ENCODE data around the gene HIC2. TPM values are rescaled to one million over a fixed set of nuclear protein-coding genes. Genes with fewer than 3 reads are reported as not detected.
"Not testable (repeated sequence)": the region's sequence is repeated elsewhere in the genome, so short reads cannot be mapped to it uniquely, and the experiment has no call there.

Gene HIC2
- total and polyA plus RNA-seq, 4 experiments from 2014 or later = 0.21 to 10.6 (median 4.9) TPM

DNA sequence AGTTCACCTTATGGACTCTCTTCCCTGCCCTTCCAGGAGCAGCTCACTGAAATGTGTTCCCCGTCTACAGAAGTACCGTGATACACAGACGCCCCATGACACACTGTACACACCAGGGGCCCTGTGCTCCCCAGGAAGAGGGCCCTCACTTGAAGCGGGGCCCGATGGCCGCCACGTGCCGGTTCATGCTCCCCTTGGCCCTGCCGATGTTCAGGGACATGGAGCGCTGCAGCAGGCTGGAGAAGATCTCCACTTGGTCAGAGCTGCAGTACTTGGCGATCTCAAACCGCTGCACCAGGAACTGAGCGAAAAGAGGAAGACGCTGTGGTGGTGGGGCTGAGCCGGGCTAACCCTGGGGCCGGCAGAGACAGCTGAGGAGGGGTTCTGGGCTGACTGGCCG, 70.6 kb downstream of the HIC2 start:
- H3K9me3 ChIP-seq (ENCODE audit: control insufficient read depth in 1 of 2, low read length in 2 of 2); H3K4me3 Mint-ChIP-seq; H3K9me3 Mint-ChIP-seq; H3K27ac Mint-ChIP-seq; CTCF ChIA-PET (ENCODE audit: partially characterized antibody); H3K27me3 Mint-ChIP-seq; H3K4me1 Mint-ChIP-seq; DNase-seq; H3K4me1 ChIP-seq (ENCODE audit: insufficient read depth, low read length); POLR2A ChIA-PET (ENCODE audit: partially characterized antibody); H3K36me3 ChIP-seq (ENCODE audit: insufficient read depth, low read length); H3K36me3 Mint-ChIP-seq; H3K27me3 ChIP-seq (ENCODE audit: insufficient read depth, low read length); intact Hi-C loops (cut with micrococcal nuclease); H3K27ac ChIP-seq (ENCODE audit: low read depth, low read length); H3K4me3 ChIP-seq (ENCODE audit: low read length in 2 of 2): not testable (repeated sequence)

DNA sequence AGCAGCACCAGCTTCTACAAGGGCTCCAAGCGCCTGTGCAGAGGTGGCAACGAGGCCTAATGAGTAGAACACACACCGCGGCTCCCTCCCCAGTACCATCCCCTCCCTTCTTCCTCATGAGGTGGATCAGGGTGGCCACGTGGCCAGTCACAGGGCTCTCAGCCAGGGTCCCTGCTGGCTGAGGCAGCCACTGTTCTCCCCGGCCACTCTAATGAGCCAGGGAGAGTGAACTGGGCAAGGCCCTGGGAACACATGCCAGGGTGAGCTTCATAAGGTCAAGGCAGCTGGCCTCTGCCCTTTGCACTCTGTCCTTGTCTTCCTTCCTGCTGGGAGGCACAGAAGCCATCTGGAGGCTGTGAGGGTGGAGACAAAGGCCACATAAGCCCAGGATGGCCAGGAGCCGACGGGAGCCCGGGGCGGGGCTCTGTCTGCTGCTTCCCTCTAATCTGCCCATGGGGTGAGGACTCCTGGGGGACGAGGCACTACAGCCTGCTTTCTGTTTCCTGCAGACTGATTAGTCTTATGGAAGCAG, 72.0 kb downstream of the HIC2 start:
- H3K9me3 Mint-ChIP-seq; intact Hi-C loops (cut with micrococcal nuclease); H3K4me3 ChIP-seq (ENCODE audit: low read length in 2 of 2); H3K27me3 ChIP-seq (ENCODE audit: insufficient read depth, low read length); H3K27me3 Mint-ChIP-seq; DNase-seq; H3K4me1 Mint-ChIP-seq; POLR2A ChIA-PET (ENCODE audit: partially characterized antibody); H3K36me3 Mint-ChIP-seq; CTCF ChIA-PET (ENCODE audit: partially characterized antibody); H3K4me1 ChIP-seq (ENCODE audit: insufficient read depth, low read length); H3K9me3 ChIP-seq (ENCODE audit: control insufficient read depth in 1 of 2, low read length in 2 of 2); H3K4me3 Mint-ChIP-seq; H3K27ac Mint-ChIP-seq; H3K36me3 ChIP-seq (ENCODE audit: insufficient read depth, low read length); H3K27ac ChIP-seq (ENCODE audit: low read depth, low read length): not testable (repeated sequence)

GRCh38 chr22:21490556-21490955, 73.4 kb downstream of the HIC2 start:
- H3K27me3 ChIP-seq (ENCODE audit: insufficient read depth, low read length); H3K4me1 ChIP-seq (ENCODE audit: insufficient read depth, low read length); H3K4me3 ChIP-seq (ENCODE audit: low read length in 2 of 2); H3K27ac ChIP-seq (ENCODE audit: low read depth, low read length); DNase-seq; H3K4me1 Mint-ChIP-seq; H3K36me3 ChIP-seq (ENCODE audit: insufficient read depth, low read length); H3K36me3 Mint-ChIP-seq; H3K4me3 Mint-ChIP-seq; CTCF ChIA-PET (ENCODE audit: partially characterized antibody); H3K9me3 Mint-ChIP-seq; POLR2A ChIA-PET (ENCODE audit: partially characterized antibody); H3K9me3 ChIP-seq (ENCODE audit: control insufficient read depth in 1 of 2, low read length in 2 of 2); intact Hi-C loops (cut with micrococcal nuclease); H3K27ac Mint-ChIP-seq; H3K27me3 Mint-ChIP-seq: not testable (repeated sequence)

GRCh38 chr22:21492271-21492670, 75.1 kb downstream of the HIC2 start:
- H3K9me3 ChIP-seq (ENCODE audit: control insufficient read depth in 1 of 2, low read length in 2 of 2); H3K36me3 ChIP-seq (ENCODE audit: insufficient read depth, low read length); H3K27ac Mint-ChIP-seq; H3K4me1 Mint-ChIP-seq; DNase-seq; H3K4me1 ChIP-seq (ENCODE audit: insufficient read depth, low read length); H3K4me3 ChIP-seq (ENCODE audit: low read length in 2 of 2); POLR2A ChIA-PET (ENCODE audit: partially characterized antibody); H3K36me3 Mint-ChIP-seq; H3K27me3 ChIP-seq (ENCODE audit: insufficient read depth, low read length); H3K9me3 Mint-ChIP-seq; intact Hi-C loops (cut with micrococcal nuclease); H3K27me3 Mint-ChIP-seq; H3K27ac ChIP-seq (ENCODE audit: low read depth, low read length); H3K4me3 Mint-ChIP-seq; CTCF ChIA-PET (ENCODE audit: partially characterized antibody): not testable (repeated sequence)

DNA sequence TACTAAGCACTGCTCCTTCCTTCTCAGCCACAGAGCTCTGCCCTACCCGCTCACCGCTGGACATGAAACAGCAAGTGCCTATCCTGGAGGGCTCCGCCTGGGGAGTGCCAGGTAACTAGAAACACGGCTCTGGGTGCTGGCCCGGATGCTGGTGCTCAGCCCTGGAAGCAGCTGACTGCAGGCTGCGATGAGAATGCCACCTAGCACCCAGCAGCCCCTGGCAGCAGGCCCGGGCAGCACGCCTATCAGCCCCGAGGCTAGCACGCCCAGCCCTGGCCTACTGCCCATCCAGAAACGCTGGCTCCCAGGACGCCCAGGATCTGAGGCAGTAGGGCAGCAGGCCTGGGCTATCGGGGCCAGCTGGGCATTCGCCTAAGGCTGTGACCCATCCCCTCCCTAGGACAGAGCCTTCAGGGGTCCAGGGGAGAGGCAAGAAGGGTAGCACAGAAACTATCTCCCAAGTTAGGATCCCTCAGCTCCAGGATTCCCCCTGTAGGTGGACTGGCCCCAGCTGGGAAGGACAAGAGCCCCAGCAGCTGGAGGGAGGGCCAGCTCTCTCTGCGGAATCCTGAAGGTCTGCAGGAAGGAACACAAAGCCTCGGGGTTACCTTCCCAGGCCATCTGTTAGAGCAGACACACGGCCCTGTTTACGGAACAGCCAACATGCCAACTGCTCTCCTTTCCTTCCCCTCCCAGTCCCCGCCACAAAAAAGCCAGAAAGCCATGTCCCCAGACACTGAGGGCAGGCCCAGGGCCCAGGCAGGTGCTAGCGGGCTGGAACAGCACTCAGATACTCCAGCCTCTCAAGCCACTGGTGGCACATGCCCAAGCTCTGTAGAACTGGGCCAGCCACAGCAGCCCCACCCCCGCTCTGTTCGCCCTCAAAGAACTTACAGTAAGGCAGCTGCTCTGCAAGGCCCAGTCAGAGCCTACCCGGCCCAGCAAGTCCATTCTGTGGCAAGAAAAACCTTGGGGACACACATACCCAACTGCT, 76.9 kb downstream of the HIC2 start:
- DNase-seq; H3K27ac ChIP-seq (ENCODE audit: low read depth, low read length); H3K4me3 ChIP-seq (ENCODE audit: low read length in 2 of 2); H3K36me3 ChIP-seq (ENCODE audit: insufficient read depth, low read length); H3K4me1 Mint-ChIP-seq; H3K27me3 Mint-ChIP-seq; H3K9me3 Mint-ChIP-seq; H3K36me3 Mint-ChIP-seq; CTCF ChIA-PET (ENCODE audit: partially characterized antibody); H3K4me1 ChIP-seq (ENCODE audit: insufficient read depth, low read length); H3K9me3 ChIP-seq (ENCODE audit: control insufficient read depth in 1 of 2, low read length in 2 of 2); POLR2A ChIA-PET (ENCODE audit: partially characterized antibody); H3K27ac Mint-ChIP-seq; H3K27me3 ChIP-seq (ENCODE audit: insufficient read depth, low read length); intact Hi-C loops (cut with micrococcal nuclease); H3K4me3 Mint-ChIP-seq: not testable (repeated sequence)

GRCh38 chr22:21497984-21498383, 80.8 kb downstream of the HIC2 start:
- H3K36me3 ChIP-seq (ENCODE audit: insufficient read depth, low read length); H3K9me3 Mint-ChIP-seq; H3K27ac Mint-ChIP-seq; H3K27ac ChIP-seq (ENCODE audit: low read depth, low read length); POLR2A ChIA-PET (ENCODE audit: partially characterized antibody); H3K4me3 Mint-ChIP-seq; H3K9me3 ChIP-seq (ENCODE audit: control insufficient read depth in 1 of 2, low read length in 2 of 2); intact Hi-C loops (cut with micrococcal nuclease); H3K4me1 Mint-ChIP-seq; H3K27me3 ChIP-seq (ENCODE audit: insufficient read depth, low read length); H3K27me3 Mint-ChIP-seq; H3K4me1 ChIP-seq (ENCODE audit: insufficient read depth, low read length); H3K36me3 Mint-ChIP-seq; DNase-seq; H3K4me3 ChIP-seq (ENCODE audit: low read length in 2 of 2); CTCF ChIA-PET (ENCODE audit: partially characterized antibody): not testable (repeated sequence)

GRCh38 chr22:21498489-21498888, 81.3 kb downstream of the HIC2 start:
- H3K9me3 Mint-ChIP-seq; H3K27ac Mint-ChIP-seq; CTCF ChIA-PET (ENCODE audit: partially characterized antibody); H3K36me3 ChIP-seq (ENCODE audit: insufficient read depth, low read length); H3K4me1 Mint-ChIP-seq; H3K4me1 ChIP-seq (ENCODE audit: insufficient read depth, low read length); DNase-seq; intact Hi-C loops (cut with micrococcal nuclease); H3K27ac ChIP-seq (ENCODE audit: low read depth, low read length); H3K36me3 Mint-ChIP-seq; H3K4me3 Mint-ChIP-seq; POLR2A ChIA-PET (ENCODE audit: partially characterized antibody); H3K27me3 Mint-ChIP-seq; H3K9me3 ChIP-seq (ENCODE audit: control insufficient read depth in 1 of 2, low read length in 2 of 2); H3K4me3 ChIP-seq (ENCODE audit: low read length in 2 of 2); H3K27me3 ChIP-seq (ENCODE audit: insufficient read depth, low read length): not testable (repeated sequence)
